Stimulated activated CD4-positive, alpha-beta T cell treated with anti-CD3 and anti-CD28 coated beads, TNF-alpha, amount 100 ng/mL, for 48 hours (primary cell): Measurements from ENCODE around the gene MRPL32.

ENCODE experiments used
- DNase-seq, 3 donors: peaks; one replicate each; pipeline ENCODE4 v3.0.0-alpha.2; 2020; ENCODE audit warnings: low read depth in 3 of 3

The MRPL32 gene

GRCh38 chr7:42964849-42965805 is 33.0 kb downstream of the MRPL32 start:
- no peak for DNase-seq

- DNase-seq = no peak
Measured at GRCh38 chr7:42967391-42967790, 35.2 kb downstream of the MRPL32 start.

GRCh38 chr7:42972699-42973500 is 40.7 kb downstream of the MRPL32 start:
- DNase-seq = no peak

DNA sequence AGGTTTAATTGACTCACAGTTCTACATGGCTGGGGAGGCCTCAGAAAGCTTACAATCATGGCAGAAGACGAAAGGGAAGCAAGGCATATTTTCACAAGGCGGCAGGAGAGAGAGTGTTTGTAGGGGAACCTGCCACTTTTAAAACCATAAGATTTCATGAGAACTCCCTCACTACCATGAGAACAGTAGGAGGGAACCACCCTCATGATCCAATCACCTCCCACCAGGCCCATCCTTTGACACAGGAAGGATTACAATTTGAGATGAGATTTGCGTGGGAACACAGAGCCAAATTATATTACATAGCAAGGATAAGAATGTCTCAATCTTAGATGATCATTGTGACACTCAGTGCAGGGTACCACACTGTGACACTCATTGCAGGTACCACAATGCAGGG is 44.2 kb downstream of the MRPL32 start:
- no peak for DNase-seq

GRCh38 chr7:42978496-42978895 is 46.3 kb downstream of the MRPL32 start:
- no peak for DNase-seq

DNA sequence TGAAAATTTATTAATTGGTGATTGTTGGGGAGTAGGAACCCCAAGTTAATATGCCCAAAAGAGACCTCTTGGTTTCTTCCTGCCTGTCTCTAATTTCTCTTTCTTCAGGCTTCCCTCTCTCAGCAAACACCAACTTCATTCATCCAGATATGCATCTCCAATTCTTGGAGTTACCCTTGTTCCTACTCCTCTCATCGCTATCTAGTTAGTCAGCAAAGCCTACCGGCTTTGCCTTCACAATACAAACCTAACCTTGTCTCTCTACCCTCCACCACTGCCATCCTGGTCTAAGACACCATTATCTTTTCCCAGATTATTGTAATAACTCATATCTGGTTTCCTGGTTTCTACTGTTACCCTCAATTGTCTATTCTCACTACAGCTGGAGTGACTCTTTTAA is 47.9 kb downstream of the MRPL32 start:
- no peak for DNase-seq

GRCh38 chr7:42980514-42980913 is 48.3 kb downstream of the MRPL32 start:
- no peak for DNase-seq

- no peak for DNase-seq
Measured at GRCh38 chr7:42981601-42982000, 49.4 kb downstream of the MRPL32 start.

GRCh38 chr7:42982604-42983115 is 50.5 kb downstream of the MRPL32 start:
- no peak for DNase-seq

DNA sequence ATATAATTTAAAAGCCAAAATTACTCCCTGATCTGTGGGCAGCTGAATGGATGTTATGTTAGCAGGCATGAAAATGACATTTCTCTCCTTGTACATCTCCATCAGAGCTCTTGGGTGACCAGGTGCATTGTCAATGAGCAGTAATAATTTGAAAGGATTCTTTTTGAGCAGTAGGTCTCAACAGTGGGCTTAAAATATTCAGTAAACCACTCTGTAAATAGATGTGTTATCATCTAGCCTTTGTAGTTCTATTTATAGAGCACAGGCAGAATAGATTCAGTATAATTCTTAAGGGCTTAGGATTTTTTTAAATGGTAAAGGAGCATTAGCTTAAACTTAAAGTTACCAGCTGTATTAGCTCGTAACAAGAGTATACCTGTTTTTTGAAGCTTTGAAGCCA is 52.0 kb downstream of the MRPL32 start:
- DNase-seq = no peak

GRCh38 chr7:42986213-42986612 is 54.0 kb downstream of the MRPL32 start:
- no peak for DNase-seq

DNA sequence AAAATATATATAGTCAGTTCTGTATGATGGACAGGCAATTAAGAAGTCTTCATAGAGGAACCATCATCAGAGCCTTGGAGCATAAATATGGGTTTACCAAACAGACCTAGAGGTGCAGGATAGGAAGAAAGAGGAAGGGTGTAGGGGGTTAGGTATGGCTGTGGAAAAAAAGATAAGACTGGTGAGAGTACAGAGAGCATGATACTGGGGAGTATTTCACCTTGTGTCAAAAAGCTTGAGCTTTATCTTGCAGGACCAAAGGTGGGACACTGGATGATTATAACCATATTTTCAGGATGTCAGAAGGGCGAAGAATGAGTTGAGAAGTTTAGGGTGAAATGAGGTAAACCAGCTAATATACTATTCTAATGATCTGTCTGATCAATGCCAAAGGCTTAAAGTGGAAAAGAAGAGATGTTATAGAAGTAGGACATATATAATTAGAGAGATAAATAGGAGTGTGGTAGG is 54.6 kb downstream of the MRPL32 start:
- no peak for DNase-seq
